ENCODE measurements around the gene CATSPER1.

CATSPER1 gene

DNA sequence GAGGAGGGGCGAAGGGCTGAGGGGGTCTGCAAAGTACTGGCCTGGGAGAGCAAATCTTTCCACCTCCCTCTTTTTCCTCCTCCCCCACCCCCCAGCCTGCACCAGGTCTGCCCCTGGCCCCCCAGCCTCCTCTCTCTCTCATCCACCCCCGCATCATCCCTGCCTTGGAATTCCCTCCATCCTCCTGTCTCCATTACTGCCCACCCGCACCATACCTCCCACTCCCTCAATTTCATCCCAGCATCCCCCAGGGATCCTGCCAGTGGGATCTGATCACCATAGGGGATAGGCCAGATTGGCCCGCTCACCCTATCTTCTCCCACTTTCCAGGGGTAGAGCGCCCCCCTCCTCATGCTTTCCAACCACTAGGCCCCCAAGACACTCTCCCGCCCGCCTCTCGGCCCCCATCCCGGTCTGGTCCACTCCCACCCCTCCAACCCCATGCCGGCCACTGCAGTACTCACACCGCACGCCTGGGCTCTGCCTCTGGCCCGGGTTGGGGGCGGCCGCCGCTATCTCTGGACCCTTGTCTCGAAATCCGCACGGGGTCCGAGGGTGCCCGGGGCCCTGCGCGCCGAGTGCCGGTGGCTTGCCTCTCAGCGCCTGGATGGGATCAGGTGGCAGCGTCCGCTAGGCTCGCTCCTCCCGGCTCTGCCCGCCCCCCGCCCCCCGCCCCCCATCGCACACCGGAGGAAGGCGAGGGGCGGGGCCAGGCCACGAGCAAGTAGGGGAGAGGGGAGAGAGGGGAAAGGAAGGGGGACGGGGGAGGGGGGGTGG is 22.5 kb upstream of the CATSPER1 start, which contains the start of gene GAL3ST3:
Gene GAL3ST3, minus strand, starts transcription at position 615 of the 777 bp plus-strand sequence. CDS start 3,746 bp downstream, outside the sequence.
- Histone ChIP-seq H3K9me3 (replicated peaks in 1 of 11) (no peaks in the 10 kb centered on the region), H3K4me2 (peak within 1 kb of the TSS in 10 of 11 experiments; percentile 38 to 99 (median 88); a peak in 17 of 22 replicates), H3K27ac (no peak within 1 kb of the TSS), H3K27me3 (no peaks in the 10 kb centered on the region; a peak in 2 of 22 replicates), H3K4me1 (peaks cover 25 to 50% (median 44%) of the 10 kb centered on the region in 10 experiments), H4K20me1 (peaks cover 0 to 14% (median 0%) of the 10 kb centered on the region in 11 experiments; a peak in 7 of 22 replicates), H3K4me3 (no peak within 1 kb of the TSS; a peak in 1 of 20 replicates), H3K36me3 (peaks cover 6 to 9% (median 7%) of the 10 kb centered on the region in 11 experiments; a peak in 19 of 22 replicates), H3K9ac (peak within 1 kb of the TSS in 3 of 11 experiments; percentile 29 to 46 (median 35); a peak in 5 of 22 replicates)
- no peak for TF ChIP-seq Cebpa-rat (IDR thresholded peaks at IDR 0.05)

DNA sequence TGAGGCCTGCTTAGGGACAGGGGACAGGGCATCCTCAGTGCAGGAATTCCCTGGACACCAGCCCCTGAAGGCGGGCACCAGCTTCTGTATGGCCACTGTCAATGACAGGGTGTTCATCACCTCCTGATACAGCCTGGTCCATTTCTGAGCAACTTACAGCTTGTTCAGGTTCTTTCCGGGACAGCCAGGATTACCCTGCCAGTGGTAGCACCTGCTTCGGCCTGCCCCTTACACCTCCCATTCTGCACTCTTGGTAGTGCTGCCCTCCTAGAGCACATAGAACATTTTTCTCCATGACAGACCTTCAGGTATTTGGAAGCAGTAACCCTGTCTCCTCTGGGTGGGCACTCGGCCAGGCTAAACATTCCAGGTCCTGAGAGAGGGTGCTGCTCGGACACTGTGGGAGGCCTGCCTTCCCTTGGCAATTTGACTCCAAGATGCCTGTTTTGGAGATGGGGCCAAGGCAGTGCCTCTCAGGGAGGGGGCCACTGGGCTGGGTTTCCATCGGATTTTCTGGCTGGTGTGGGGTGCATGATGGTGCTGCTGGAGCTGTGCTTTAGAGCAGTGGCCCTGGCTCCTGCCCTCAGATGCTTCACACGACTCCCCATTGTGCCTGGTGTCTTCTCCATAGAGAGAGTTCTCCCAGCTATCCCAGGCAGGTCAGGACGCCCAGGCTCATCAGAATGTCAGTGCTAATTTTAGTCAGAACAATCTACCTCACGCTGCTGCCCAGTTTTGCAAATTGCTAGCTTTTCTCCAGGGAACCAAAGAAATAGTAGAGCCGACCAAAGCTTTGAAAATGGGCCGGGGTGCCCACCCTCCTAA is 21.5 kb upstream of the CATSPER1 start:
- H3K36me3 ChIP-seq: no peaks in the 10 kb centered on the region
- no peak overlapping the region for H3K27ac ChIP-seq
- no peaks in the 10 kb centered on the region; a peak in 1 of 22 replicates for H3K9me3 ChIP-seq (replicated peaks in 1 of 11)
- H3K27me3 ChIP-seq: no peaks in the 10 kb centered on the region; a peak in 2 of 22 replicates
- no peak for TF ChIP-seq Cebpa-rat (IDR thresholded peaks at IDR 0.05)
- peak overlapping the region in 3 of 11 experiments; percentile 12 to 60 (median 56); a peak in 2 of 22 replicates for H3K4me2 ChIP-seq
- peak overlapping the region in 1 of 11 experiments; percentile 29; a peak in 1 of 22 replicates for H3K9ac ChIP-seq
- no peak overlapping the region for H3K4me3 ChIP-seq
- peaks cover 16 to 41% (median 35%) of the 10 kb centered on the region in 10 experiments for H3K4me1 ChIP-seq
- peaks cover 0 to 4% (median 0%) of the 10 kb centered on the region in 11 experiments; a peak in 2 of 22 replicates for H4K20me1 ChIP-seq

DNA sequence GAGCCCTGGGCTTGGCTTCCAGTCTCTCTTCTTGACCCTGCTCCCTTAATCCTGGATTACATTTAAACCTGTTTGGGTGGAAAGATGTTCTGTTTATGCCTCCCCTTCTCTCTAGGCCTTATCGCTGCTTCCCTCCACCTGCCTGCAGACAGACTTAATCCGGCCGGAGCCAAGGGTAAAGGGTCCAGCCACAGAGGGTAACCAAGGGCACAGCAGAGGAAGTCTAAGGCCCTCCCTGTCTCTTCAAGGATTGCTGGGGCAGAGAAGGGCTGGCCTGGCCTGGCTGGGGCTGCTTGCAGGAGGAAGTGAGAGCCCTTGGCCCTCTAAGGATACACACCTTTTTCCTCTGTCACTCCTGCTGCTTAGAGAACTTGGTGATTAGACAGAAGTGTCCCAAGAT is 20.6 kb upstream of the CATSPER1 start:
- Histone ChIP-seq H3K4me3 (no peak overlapping the region), H3K27me3 (no peaks in the 10 kb centered on the region; a peak in 2 of 22 replicates), H3K27ac (no peak overlapping the region), H3K4me2 (peak overlapping the region in 1 of 11 experiments; percentile 15; a peak in 1 of 22 replicates), H3K9me3 (replicated peaks in 1 of 11) (no peaks in the 10 kb centered on the region; a peak in 1 of 22 replicates), H3K9ac (peak overlapping the region in 2 of 11 experiments; percentile 11 to 29; a peak in 1 of 22 replicates), H4K20me1 (no peaks in the 10 kb centered on the region), H3K36me3 (no peaks in the 10 kb centered on the region), H3K4me1 (peaks cover 16 to 41% (median 35%) of the 10 kb centered on the region in 10 experiments)
- no peak for TF ChIP-seq Cebpa-rat (IDR thresholded peaks at IDR 0.05)

DNA sequence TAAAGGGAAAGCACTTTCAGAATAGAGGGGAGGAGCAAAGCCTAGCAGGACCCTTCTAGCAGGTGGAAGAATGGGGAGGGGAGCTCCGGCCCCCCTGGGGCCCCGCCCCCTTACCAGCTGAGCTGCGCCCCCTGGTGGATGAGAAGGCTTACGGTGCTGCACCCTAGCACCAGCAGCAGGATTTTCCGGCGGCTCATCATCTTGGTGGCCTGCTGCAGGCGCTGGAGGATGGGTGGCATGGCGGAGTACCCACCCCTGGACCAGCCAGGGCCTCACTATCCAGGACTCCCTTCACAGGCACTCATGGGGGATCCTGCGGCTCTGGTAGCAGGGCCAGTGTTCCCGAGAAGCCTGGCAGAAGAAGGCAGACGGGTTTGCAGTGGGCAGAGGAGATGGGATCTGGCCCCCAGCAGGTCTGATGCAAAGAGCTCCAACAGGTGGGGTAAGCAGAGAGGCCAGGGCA is 18.9 kb upstream of the CATSPER1 start:
- no peak for TF ChIP-seq Cebpa-rat (IDR thresholded peaks at IDR 0.05)
- no peak overlapping the region for H3K9ac ChIP-seq
- no peaks in the 10 kb centered on the region; a peak in 2 of 22 replicates for H3K27me3 ChIP-seq
- no peaks in the 10 kb centered on the region; a peak in 1 of 22 replicates for H3K9me3 ChIP-seq (replicated peaks in 1 of 11)
- H3K4me1 ChIP-seq: peaks cover 6 to 27% (median 21%) of the 10 kb centered on the region in 10 experiments; a peak in 18 of 20 replicates
- H3K4me3 ChIP-seq: no peak overlapping the region
- H3K36me3 ChIP-seq: no peaks in the 10 kb centered on the region
- H4K20me1 ChIP-seq: no peaks in the 10 kb centered on the region
- H3K27ac ChIP-seq: no peak overlapping the region
- H3K4me2 ChIP-seq: peak overlapping the region in 9 of 11 experiments; percentile 4 to 52 (median 35); a peak in 11 of 22 replicates

DNA sequence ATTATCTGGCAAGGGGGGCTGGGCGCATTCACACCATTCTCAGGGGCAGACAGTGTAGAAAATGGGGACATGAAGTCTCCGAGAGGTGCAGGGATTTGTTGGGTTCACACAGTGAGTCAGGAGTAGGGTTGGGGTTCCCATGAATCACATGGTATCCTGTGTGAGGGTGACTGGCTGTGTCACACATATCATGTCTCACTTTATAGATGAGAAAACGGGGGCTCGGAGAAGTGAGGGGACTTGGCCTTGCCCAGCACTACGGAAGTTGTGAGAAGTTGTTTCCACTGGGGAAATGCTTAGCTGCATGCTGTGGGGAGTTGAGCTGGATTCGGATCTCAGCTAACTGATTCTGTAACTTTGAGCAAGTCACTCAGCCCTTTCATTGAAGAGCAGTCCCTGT is 18.5 kb upstream of the CATSPER1 start:
- Histone ChIP-seq H3K4me2 (peak overlapping the region in 7 of 11 experiments; percentile 17 to 52 (median 39); a peak in 7 of 22 replicates), H3K36me3 (no peaks in the 10 kb centered on the region), H3K27me3 (no peaks in the 10 kb centered on the region; a peak in 2 of 22 replicates), H3K9ac (no peak overlapping the region), H3K9me3 (replicated peaks in 1 of 11) (no peaks in the 10 kb centered on the region; a peak in 1 of 22 replicates), H3K27ac (no peak overlapping the region), H3K4me1 (peaks cover 6 to 22% (median 17%) of the 10 kb centered on the region in 10 experiments; a peak in 17 of 20 replicates), H3K4me3 (no peak overlapping the region), H4K20me1 (no peaks in the 10 kb centered on the region)
- no peak for TF ChIP-seq Cebpa-rat (IDR thresholded peaks at IDR 0.05)

DNA sequence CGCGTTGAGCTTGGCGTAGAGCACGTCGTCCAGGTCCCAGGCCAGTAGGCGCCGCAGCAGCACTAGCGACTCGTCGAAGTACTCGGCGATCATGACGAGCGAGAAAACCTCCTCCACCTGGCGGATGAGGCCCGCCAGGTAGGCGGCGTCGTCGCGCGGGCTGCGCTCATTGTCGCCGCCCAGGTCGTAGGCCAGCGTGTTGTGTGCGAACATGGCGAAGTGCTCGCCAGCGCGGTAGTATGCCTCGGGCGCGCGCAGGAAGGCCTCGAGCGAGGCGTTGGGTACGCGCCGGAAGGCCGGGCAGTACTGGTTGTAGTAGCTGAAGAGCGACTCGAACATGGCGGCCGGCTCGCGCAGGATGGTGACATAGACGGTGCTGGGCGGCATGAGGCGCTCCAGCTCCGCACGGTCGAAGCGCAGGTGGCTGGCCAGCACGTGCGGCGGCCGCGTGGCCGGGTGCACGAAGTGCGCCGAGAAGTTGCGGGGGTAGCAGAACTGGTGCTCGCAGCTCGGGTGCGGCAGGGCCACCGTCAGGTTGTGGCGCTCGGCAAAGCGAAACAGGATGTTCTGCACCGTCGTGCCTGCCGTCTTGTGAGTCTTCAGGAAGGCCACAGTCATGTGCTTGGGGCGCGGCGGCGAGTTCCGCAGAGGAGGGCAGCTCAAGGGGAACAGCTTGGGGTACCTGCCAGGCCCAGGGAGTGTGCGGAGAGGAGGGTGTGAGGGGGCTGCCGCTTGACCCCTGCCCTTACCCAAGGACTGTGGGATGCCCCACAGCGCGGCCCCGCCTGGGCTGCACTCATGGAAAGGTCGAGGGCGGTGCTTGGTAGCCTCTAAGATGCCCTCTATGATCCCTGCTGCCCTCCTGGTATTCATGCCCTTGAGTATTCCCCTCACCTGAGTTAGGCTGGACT is 17.0 kb upstream of the CATSPER1 start:
- Histone ChIP-seq H3K9me3 (replicated peaks in 1 of 11) (no peaks in the 10 kb centered on the region; a peak in 1 of 22 replicates), H4K20me1 (no peaks in the 10 kb centered on the region), H3K27ac (no peak overlapping the region), H3K9ac (no peak overlapping the region), H3K36me3 (no peaks in the 10 kb centered on the region), H3K27me3 (no peaks in the 10 kb centered on the region; a peak in 1 of 22 replicates), H3K4me3 (no peak overlapping the region), H3K4me1 (peaks cover 5 to 12% (median 10%) of the 10 kb centered on the region in 10 experiments; a peak in 13 of 20 replicates), H3K4me2 (no peak overlapping the region)
- no peak for TF ChIP-seq Cebpa-rat (IDR thresholded peaks at IDR 0.05)

DNA sequence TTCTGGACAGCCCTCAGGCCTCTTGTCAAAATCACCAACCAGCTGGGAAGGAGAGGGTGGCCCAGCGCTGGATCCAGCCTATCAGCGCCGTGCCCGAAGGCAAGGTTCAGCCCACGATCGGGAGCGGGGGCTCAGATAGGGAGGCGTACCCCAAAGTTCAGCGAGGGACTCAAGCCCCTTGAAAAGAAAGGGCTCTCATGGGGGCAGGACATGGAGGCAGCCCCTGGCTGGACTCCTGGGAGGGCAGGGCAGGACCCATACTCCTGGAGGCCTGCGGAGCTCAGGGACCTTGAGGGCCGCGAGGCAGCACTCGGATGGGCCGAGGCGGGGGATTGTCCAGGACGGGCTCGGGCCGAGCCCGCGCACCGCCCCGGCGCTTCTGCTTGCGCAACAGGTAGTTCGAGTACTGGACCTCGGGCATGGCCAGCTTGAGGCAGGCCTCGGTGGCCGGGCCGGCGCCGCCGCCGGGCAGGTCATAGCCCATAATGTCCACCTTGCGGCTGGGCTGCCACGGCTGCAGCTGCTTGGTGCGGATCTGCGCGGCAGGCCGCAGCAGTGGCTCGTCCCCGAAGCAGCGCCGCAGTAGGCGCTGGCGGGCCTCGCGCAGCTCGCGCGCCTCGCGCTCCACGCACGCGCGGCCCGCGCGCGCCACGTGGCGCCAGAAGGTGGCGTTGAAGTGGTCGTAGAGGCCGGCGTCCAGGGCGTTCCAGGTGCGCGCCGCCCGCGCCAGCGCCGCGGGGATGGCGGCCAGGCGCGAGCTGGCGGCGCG is 16.1 kb upstream of the CATSPER1 start:
- Histone ChIP-seq H3K36me3 (no peaks in the 10 kb centered on the region), H3K4me2 (no peak overlapping the region), H3K9ac (no peak overlapping the region), H3K27ac (no peak overlapping the region), H3K4me3 (no peak overlapping the region), H3K9me3 (replicated peaks in 1 of 11) (no peaks in the 10 kb centered on the region; a peak in 3 of 22 replicates), H3K4me1 (peaks cover 5 to 12% (median 10%) of the 10 kb centered on the region in 10 experiments; a peak in 13 of 20 replicates), H3K27me3 (no peaks in the 10 kb centered on the region), H4K20me1 (no peaks in the 10 kb centered on the region)
- 0 out of 22 replicates have a peak, but pooled peaks of 3 of the 11 experiments have one; percentile 7 to 32 (median 9) for TF ChIP-seq Cebpa-rat (IDR thresholded peaks at IDR 0.05)

All from BLaER1 treated with 17β-estradiol and CSF1 and Interleukin-3, amounts not matched to agents 10 nM and 100 nM (cell line).